B cell (primary cell): ENCODE results near the gene C10orf90.

Source experiments
- CTCF ChIP-seq: fragments of 200-600 bp; IDR thresholded peaks from one replicate; pipeline ENCODE4 v1.8.0; 2022; ENCODE audit warnings: antibody characterized with exemption, mild to moderate bottlenecking
- EZH2 ChIP-seq: IDR thresholded peaks from 2 replicates; pipeline ENCODE4 v1.6.1; 2012; ENCODE audit warnings: borderline replicate concordance, low read depth, mild to moderate bottlenecking, moderate library complexity, low read length; ENCODE audit not compliant: insufficient read depth, poor library complexity, severe bottlenecking

- TF ChIP-seq CTCF (no peak), EZH2 (no peak)
Observed at GRCh38 chr10:126465771-126466170, 204.7 kb downstream of the C10orf90 start.
